Stimulated activated CD8-positive, alpha-beta memory T cell treated with anti-CD3 and anti-CD28 coated beads, Interleukin-7, amount 100 ng/mL, for 24 hours (primary cell): ENCODE results near the gene AACS.
"Not testable (repeated sequence)": the region's sequence is repeated elsewhere in the genome, so short reads cannot be mapped to it uniquely, and the experiment has no call there.

ENCODE experiments used
- DNase-seq: peaks from one replicate; pipeline ENCODE4 v3.0.0-alpha.2; 2020; ENCODE audit warnings: low read depth

AACS gene, protein sequence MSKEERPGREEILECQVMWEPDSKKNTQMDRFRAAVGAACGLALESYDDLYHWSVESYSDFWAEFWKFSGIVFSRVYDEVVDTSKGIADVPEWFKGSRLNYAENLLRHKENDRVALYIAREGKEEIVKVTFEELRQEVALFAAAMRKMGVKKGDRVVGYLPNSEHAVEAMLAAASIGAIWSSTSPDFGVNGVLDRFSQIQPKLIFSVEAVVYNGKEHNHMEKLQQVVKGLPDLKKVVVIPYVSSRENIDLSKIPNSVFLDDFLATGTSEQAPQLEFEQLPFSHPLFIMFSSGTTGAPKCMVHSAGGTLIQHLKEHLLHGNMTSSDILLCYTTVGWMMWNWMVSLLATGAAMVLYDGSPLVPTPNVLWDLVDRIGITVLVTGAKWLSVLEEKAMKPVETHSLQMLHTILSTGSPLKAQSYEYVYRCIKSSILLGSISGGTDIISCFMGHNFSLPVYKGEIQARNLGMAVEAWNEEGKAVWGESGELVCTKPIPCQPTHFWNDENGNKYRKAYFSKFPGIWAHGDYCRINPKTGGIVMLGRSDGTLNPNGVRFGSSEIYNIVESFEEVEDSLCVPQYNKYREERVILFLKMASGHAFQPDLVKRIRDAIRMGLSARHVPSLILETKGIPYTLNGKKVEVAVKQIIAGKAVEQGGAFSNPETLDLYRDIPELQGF

DNA sequence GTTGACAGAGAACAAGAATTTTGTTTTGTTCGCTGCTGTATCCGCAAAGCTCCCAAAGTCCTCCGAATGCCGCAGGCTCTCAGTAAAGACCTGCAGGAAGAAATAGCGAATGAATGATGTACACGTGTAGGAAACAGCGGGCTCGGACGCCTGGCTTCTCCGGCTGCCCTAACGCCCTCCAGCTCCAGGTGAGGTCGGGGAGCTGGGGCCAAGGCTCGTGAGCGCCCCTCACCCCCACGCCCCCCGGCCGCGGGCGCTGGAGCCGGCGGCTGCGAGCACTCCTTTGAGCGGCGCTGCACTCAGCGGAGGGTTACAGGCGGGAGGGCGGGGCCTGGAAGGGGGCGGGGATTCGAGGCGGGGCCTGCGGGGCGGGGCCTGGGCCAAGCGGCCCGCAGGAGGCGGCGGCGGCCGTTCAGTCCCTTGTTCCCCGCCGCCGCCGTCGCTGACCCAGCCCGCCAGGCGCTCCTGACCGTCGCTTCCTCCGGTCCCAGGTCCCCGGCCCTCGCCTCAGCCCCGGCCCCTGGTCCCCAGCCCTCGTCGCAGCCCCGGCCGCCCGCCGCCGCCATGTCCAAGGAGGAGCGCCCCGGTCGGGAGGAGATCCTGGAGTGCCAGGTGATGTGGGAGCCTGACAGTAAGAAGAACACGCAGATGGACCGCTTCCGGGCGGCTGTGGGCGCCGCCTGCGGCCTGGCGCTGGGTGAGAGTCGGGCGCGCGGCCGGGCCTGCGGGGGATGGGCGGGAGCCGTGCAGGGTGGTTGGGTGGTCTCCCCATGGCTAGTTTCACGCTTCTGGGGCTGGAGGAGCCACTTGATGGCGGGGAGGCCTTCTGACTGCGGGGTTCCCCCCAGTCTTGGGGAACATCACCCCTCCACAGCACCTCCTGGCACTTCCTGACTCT lies at the start of gene AACS:
Gene AACS, plus strand, starts transcription at position 415 of the 898 bp plus-strand sequence. Its CDS starts 150 bp downstream, at position 565.
- peak; percentile 48 for DNase-seq

DNA sequence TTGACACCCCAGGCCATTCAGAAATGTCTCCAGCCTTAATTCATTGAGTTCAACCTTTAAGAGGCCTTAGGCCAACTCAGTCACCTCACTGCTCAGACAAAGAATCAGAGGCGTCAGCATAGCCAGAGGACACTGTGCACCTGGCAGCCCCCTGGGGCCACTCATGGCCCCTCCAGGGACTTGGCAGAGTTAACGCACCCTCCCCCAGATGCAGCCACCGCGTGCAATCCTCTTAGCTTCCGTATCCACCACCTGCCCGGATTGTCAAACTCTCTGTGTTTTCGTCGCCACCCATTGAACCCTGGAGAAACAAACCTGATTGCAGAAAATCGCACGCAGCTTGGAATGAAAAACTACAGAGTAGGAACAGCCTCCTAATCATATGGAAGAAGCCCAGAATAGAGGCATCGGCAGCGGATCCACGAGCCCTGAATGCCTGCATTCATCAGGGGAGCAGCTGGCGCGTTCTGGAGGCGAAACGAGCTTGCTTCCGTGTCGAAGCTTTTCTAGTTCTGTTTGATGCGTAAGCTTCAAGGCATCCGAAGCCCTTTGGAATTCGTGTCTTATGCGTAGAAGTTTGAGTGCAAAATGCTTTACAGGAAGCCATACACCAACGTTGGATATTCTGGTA lies 49.4 kb upstream of the AACS start:
- DNase-seq = no peak

DNA sequence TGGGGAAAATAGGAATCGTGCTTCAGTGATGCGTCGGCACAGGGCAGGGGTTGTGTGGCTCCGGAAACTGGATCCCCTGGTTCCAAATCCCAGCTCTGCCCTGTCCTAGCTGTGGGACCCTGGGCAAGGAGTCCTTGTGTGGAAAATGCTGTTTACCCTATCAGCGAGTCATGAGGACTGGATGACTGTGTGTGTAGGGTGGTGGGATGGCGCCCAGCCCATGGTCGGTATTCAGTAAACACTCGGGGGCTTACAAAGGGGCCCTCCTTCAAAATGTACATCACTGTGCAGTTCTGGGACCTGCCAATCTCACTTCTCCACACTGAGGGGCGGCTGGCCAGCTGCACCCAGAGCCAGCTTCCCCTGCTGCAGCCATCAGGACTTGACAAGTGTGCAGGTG lies 47.4 kb upstream of the AACS start:
- no peak for DNase-seq

DNA sequence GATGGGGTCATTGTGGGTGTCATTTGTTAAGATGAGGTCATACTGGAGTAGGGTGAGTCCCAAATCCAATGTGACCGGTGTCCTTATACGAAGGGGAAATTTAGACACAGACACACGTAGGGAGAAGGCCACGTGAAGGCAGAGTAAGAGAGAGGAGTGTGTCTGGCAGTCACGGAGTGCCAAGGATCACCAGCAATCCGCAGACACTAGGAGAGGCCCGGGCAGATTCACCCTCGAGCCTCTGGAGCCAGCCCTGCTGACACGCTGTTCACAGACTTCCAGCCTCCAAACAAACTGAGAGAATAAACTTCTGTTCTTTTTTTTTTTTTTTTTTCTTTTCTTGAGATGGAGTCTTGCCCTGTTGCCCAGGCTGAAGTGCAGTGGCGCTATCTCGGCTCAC lies 46.9 kb upstream of the AACS start:
- no peak for DNase-seq

DNA sequence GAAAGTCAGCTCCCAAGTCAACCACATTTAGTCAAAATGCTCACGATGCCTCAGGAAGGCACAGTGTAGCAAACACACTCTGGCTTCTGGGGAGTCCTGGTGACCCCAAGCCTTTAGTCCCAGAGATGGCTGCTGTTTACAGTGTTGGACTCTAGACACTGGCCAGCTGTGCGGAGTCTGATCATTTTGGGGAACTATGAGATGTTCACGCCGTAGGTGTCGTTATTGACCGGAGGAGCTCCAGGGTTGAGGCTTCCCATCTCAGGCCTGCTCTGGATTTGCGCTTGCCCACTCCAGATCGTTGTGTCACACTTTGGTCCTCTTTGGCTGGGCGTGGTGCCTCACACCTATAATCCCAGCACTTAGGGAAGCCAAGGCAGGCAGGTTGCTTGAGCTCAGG lies 44.1 kb upstream of the AACS start:
- DNase-seq = no peak

DNA sequence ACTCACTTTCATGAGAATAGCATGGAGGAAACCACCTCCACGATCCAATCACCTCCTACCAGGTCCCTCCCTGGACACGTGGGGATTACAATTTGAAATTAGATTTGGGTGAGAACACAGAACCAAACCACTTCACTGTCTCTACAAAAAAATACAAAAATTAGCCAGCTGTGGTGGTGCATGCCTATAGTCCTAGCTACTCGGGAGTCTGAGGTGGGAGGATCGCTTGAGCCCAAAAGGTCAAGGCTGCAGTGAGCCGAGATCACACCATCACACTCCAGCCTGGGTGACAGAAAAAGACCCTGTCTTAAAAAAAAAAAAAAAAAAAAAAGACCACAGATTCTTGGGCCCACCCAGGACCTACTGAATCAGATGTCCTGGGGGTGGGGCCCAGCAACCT lies 43.5 kb upstream of the AACS start:
- no peak for DNase-seq

DNA sequence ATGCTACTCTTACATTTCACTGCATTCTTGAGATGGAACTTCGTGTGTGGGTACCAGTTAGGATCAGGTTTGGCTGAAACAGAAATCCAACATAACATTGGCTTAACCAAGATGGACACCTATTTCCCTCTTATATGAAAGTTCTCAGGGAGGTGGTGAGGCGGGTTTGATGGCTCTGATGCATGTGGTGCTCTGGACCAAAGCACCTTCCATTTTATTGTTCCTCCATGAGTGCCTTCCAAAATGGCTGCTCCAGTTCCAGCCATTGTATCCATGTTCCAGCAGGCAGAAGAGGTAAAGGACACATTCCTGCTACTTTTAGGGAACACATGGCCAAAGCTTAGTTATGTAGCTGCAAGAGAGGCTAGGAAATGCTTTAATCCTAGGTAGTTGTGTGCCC lies 42.2 kb upstream of the AACS start:
- DNase-seq = no peak

DNA sequence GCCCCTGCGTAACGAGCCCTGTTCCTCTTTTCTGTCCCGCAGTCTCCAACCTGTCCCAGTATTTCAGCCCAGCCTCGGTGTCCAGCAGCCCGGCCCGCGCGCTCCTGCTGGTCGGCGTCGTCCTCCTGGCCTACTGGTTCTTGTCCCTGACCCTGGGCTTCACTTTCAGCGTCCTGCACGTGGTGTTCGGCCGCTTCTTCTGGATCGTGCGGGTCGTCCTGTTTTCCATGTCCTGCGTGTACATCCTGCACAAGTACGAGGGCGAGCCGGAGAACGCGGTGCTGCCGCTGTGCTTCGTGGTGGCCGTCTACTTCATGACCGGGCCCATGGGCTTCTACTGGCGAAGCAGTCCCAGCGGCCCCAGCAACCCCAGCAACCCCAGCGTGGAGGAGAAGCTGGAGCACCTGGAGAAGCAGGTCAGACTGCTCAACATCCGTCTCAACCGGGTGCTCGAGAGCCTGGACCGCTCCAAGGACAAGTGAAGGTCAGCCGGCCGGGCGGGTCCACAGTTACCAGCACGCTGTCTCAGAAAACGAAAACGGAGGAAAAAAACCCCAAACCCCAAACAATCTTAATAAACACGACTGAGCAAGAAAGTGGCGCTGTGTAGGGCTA lies 40.2 kb upstream of the AACS start:
- DNase-seq = no peak

DNA sequence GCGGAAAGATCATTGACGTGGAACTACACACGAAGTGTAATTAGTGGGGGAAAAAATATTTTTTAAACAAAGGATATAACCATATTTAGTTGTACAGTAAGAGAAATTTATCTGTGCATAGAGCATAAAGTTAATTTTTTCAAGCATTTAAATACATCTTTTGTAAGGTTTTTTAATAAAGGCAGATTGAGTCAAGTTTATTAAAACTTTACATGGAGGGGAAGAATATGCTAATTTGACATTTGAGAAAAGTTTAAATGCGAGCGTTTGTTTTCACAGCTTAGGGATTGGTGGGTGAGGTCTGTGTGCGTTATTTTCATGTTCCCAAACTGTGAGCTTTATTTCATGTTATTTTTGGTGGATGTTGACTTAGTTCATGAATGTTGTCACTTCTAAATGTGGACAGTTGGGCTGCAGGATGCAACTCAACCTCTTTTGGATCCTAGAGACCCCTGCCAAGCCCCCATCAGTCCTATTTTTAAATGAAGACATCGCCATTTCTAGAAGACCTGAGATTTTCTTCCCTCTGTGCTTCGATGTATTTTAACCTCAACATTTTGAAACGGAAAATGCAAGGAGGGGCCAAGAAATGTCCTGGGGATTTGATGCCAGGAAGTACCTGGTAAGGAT lies 39.5 kb upstream of the AACS start:
- no peak for DNase-seq

DNA sequence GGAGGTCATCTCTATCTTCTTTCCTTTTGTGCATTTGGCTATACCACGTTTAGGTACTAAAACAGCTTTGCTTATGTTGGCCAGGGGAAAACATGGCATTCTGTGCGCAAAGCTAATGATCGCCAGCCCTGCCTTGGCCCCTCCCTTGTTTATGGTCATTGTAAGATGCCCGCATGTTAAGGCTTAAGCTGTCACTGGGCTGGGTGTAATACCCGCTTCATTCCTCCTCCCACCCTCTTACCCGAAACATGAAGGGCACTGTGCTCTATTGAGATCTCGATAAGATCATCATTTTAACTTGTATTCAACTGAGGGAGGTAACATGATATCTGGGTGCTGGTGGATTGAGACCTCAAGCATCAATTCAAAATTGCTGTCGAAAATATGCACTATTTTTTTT lies 37.1 kb upstream of the AACS start:
- DNase-seq = no peak

DNA sequence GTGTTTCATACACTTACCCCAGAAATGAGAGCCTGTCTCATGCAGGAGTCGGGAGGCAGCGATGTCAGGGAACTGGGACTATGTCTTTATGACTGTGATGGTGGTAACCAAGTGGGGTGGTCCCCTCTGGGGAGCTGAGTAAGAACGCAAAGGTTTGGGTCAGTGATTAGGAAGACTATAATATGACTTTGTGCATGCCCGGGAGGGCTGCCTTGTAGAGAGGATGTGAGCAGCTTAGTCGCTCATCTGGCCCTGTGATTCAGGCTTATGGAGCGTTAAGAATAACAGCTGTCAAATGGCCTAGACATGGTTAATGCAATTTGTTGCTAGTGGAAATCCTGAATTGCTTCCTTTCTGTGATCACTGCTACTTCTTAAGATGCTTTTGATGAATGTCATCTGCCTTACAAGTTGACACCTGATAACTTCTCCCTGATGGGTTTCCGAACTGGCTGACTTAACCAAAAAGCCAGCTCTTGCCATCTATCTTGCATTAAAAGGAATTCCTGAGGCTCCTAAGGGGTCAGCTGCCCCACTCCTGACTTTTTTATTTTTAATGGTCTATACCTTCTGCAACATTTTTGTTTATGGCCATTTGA lies 35.4 kb upstream of the AACS start:
- DNase-seq = no peak

DNA sequence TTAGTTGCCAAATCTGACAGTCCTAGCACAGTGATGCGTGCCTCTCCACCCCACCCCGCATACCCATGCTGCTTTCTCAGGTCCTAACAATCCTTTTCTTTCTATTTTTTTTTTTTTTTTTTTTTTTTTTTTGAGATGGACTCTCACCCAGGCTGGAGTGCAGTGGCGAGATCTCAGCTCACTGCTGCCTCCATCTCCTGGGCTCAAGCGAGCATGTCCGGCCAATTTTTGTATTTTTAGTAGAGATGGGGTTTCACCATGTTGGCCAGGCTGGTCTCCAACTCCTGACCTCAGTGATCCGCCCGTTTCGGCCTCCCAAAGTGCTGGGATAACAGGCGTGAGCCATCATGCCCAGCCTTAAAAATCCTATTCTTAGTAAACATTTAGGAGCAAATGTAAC lies 33.8 kb upstream of the AACS start:
- not testable (repeated sequence) for DNase-seq

DNA sequence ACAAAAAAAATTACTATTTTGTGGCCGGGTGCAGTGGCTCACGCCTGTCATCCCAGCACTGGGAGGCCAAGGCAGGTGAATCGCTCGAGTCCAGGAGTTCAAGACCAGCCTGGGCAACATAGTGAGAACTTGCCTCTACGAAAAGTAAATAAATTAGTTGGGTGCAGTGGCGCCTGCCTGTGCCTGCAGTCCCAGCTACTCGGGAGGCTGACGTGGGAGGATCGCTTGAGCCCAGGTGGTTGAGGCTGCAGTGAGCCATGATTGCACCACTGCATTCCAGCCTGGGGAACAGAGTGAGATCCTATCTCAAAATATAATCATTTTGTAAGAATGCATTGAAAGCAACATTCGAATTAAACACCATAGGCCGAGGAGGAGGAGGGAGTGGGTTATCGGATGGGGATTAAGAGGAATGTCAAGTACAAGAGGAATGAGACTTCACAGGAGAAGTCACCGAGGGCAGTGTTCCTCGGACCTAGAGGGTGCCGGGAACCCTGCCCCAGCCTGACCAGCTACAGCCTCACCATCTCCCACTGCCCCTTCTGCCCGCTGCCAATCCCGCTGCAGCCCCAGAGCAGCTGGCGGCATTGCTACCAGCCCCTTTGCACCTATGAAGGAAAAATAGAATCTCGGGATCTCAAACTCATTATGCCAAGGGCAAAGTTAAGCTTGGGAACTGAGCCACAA lies 32.6 kb upstream of the AACS start:
- DNase-seq = no peak

DNA sequence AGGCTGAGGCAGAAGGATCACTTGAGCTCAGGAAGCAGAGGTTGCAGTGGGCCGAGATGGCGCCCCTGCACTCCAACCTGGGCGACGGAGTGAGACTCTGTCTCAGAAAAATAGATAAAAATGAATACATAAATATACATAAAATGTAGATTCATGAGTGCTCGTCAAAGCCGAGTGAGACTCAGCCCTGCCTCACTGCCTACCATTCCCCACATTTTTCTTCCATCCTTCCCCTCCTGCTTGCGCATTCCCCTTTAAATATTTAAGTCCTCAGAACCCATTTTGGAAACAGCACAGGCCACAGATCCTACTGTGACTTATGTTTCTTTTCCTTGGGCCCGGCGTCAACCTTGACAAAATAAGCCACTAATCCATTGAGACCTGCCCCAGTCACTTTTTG lies 31.9 kb upstream of the AACS start:
- no peak for DNase-seq

DNA sequence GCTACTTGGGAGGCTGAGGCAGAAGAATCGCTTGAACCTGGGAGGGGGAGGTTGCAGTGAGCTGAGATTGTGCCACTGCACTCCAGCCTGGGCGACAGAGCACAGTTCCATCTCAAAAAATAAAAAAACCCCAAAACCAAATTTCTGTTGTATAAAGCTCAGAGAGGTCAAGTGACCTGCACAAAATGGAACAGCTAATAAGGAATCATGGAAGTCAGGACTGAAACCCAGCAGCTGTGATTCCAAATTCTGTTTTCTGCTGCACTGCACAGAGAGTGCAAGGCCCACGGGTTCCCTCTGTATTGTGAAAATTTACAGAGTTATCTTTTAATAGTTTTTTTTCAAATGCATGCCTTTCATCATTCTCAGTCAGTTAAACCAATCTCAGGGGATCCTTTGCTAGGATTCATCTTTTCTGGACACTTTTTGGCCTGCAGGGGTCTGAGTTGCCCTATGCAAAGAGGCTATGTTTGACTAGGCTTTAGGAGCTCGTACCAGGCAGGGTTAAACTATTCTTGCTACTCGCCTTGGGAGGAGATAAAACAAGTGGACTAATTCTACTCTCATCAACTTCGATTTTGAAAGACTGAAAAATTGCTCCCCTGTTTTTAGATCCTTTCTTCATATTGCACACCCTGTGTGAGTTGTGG lies 26.1 kb upstream of the AACS start:
- no peak for DNase-seq

DNA sequence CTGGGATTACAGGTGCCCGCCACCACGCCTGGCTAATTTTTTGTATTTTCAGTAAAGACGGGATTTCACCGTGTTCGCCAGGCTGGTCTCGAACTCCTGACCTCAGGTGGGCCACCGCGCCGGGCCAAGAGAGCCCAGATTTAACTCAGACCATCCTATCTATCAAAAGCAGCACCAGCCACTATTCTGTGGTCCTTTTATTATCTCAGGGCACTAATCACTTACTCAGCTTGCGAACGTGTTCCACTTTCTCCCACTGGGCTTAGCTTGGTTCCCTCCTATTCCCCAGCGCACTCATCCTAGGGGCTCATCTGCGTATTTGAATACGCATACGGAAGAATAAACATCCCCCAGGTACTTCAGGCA lies 16.2 kb upstream of the AACS start:
- no peak for DNase-seq

DNA sequence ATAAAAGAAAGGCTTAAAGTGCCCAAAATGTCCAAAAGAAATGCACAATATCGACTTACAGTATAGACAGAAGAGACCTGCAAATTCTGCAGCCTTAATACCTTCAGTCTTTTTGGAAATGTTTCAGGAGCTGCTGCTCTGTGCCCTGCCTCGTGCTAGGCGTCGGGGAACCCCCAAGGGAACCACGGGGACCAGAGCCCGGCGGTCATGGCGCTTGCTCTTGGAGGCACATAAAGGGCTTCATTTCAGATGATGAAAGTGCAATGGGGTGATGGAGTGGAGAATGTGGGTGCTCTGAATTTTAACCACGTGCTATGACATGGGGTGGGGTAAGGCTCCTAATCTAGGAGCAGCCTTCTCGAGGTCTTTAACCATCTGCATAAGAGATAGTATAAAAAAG lies 14.8 kb upstream of the AACS start:
- no peak for DNase-seq

DNA sequence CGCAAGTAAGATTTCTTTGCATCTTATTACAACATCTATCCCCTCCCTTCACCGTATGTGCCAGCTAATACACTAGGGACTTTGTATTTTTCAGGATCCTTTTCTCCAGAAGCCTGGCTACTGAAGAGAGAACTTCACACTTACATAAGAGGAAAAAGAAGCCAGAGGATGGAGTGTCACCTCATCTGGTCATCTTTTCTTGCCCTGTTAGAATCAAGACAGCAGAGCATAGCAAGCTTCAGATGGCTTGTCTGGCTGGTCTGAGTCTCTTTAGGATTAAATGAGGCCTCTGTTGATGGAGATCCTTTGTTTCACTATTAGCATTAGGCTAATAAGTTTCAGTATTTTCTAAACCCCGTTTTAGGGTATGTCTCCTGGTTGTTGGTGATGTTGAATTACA lies 14.4 kb upstream of the AACS start:
- DNase-seq = no peak

DNA sequence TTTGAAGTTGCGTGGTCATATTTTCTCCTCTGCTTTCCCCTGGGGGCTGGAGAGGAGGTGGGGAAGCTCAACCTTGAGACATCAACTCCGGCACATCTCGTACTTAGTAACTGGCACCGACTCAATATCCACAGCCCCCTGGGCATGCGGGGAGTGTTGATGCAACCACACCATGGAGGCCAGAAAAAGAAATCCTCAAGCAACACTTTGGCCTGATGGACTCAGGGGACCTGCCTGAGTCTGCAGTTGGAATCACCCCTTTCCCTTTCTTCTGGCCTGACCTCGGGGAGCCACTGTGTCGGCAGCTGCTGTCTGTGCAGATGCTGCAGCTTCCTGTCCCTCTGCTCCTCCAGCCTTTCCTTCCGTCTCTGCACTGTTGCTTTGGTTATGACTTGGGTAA lies 11.4 kb upstream of the AACS start:
- DNase-seq = no peak

DNA sequence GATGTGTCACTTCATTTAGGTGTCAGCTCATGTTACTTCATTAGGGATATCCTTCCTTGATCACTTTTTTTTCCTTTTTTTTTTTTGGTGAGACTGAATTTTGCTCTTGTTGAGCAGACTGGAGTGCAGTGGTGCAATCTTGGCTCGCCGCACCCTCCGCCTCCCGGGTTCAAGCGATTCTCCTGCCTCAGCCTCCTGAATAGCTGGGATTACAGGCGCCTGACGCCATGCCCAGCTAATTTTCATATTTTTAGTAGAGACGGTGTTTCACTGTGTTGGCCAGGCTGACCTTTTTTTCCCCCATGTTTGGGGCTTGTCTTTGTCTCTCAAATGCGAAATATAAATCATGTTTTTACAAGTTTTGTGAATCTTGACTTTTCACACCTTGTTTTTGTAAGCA lies 9.6 kb upstream of the AACS start:
- DNase-seq = no peak
